Right lobe of liver (tissue), 6 donors: ENCODE measurements around the gene CACNG4. TPM values are rescaled to one million over a fixed set of nuclear protein-coding genes. Genes with fewer than 3 reads are reported as not detected.

Experiments
- ATAC-seq, 4 donors: fragments of 200-7000 bp; cut with Tn5 transposase; one replicate each; pipeline ENCODE4 v1.9.1; 2020; ENCODE audit warnings: mild to moderate bottlenecking in 4 of 4, moderate library complexity in 4 of 4
- DNase-seq, 3 donors: peaks; one replicate each; pipeline ENCODE4 v3.0.0-alpha.2; 2020
- H3K27ac ChIP-seq, 3 donors: fragments of 200-600 bp; one replicate each; pipeline ENCODE4 v1.8.0; 2022
- H3K27me3 ChIP-seq, 2 donors: fragments of 200-600 bp; one replicate each; pipeline ENCODE4 v1.8.0; 2022
- H3K36me3 ChIP-seq, 4 donors: fragments of 200-600 bp; sonication (generic) in 1 of 4; one replicate each; pipeline versions ENCODE4 v1.5.1 to v1.8.0; 2017 to 2022; ENCODE audit warnings: control low read depth in 1 of 4
- H3K4me1 ChIP-seq, 4 donors: fragments of 200-600 bp; sonication (generic) in 1 of 4; one replicate each; pipeline versions ENCODE4 v1.5.1 to v1.8.0; 2017 to 2022; ENCODE audit warnings: control low read depth in 1 of 4
- H3K4me3 ChIP-seq, 3 donors: fragments of 200-600 bp; one replicate each; pipeline ENCODE4 v1.8.0; 2022
- H3K9me3 ChIP-seq, 4 donors: fragments of 200-600 bp; sonication (generic) in 1 of 4; one replicate each; pipeline versions ENCODE4 v1.5.1 to v1.8.0; 2017 to 2022; ENCODE audit warnings: control low read depth in 1 of 4
- CTCF ChIP-seq, 4 donors: fragments of 200-600 bp in 3 of 4; fragments of 450-650 bp in 1 of 4; IDR thresholded peaks; one replicate each; pipeline versions ENCODE4 v1.5.1 to v1.8.0; 2016 to 2022; ENCODE audit warnings: antibody characterized with exemption in 4 of 4, mild to moderate bottlenecking in 2 of 4
- POLR2A ChIP-seq: fragments of 450-650 bp; IDR thresholded peaks from one replicate; pipeline ENCODE4 v1.6.1; 2017; ENCODE audit warnings: antibody characterized with exemption, mild to moderate bottlenecking
- WGBS: methylation state at CpG from one replicate; pipeline ENCODE4 v1.1.6; 2018; ENCODE audit warnings: low coverage, low lambda C conversion rate; ENCODE audit not compliant: insufficient coverage; ENCODE audit errors: missing lambda C conversion rate; 5-methylcytosine and 5-hydroxymethylcytosine counted together
- intact Hi-C, 2 donors: fragments of 100-400 bp; cut with DNase I; formaldehyde crosslinking; loops; one replicate each; pipeline versions ENCODE4 v1.11.2 to v1.14.1; 2022
- total RNA-seq, 6 experiments: library from RNA; depleted of rRNA in 2 of 6; stranded (reverse); fragments of >200 nt in 2 of 6; fragmentation: NEBNext Ultra II Directional in 3 of 6; extraction: Animal tissue kit (Norgen Biotek cat#: 25700) in 3 of 6; gene quantifications; one replicate each; pipeline versions ENCODE4 v1.1.0 to v1.2.4, GENCODE V29; 2016 to 2023
- donor health status: DM: no; HTN: yes; CAD: no.
- donor health status: DM: no; HTN: no; CAD: no.
- donor health status: DM: no; HTN: no; CAD: no.
- donor health status: DM: no; HTN: yes; CAD: no.
- donor health status: DM: no; HTN: yes; CAD: no.

The CACNG4 gene
- total RNA-seq, 6 experiments from 2014 or later: not detected

- ATAC-seq (no peak), DNase-seq (no peak)
- Histone ChIP-seq H3K9me3 (peaks cover 0 to 3% (median 0%) of the 10 kb centered on the region in 4 donors), H3K27me3 (no peaks in the 10 kb centered on the region), H3K36me3 (no peaks in the 10 kb centered on the region), H3K4me1 (no peaks in the 10 kb centered on the region), H3K27ac (no peak within 1 kb of the TSS), H3K4me3 (no peak within 1 kb of the TSS)
- 88% methylated on average over 6 of the region's 32 CpGs for WGBS
- TF ChIP-seq CTCF (IDR thresholded peaks at IDR 0.05) (no peak), POLR2A (no peak)
- intact Hi-C loops: no loop called here
Observed at GRCh38 chr17:67044016-67044772, 79.7 kb downstream of the CACNG4 start, which contains the start of gene CACNG1. TSS of gene CACNG1 (plus strand) at chr17:67044554. CDS start at chr17:67044661, 107 bp downstream.

- intact Hi-C loops: no loop called here
- ATAC-seq: no peak
- H3K4me3 ChIP-seq: no peak overlapping the region
- H3K27ac ChIP-seq: no peak overlapping the region
- no peaks in the 10 kb centered on the region for H3K4me1 ChIP-seq
- TF ChIP-seq CTCF (IDR thresholded peaks at IDR 0.05): no peak
- TF ChIP-seq POLR2A: no peak
- H3K9me3 ChIP-seq: peaks cover 0 to 5% (median 0%) of the 10 kb centered on the region in 4 donors
- H3K36me3 ChIP-seq: no peaks in the 10 kb centered on the region
- 83% methylated on average over 3 of the region's 5 CpGs for WGBS
- no peak for DNase-seq
- H3K27me3 ChIP-seq: no peaks in the 10 kb centered on the region
Observed at GRCh38 chr17:67044940-67045339, 80.4 kb downstream of the CACNG4 start.

- H3K36me3 ChIP-seq: no peaks in the 10 kb centered on the region
- H3K9me3 ChIP-seq: peaks cover 0 to 5% (median 0%) of the 10 kb centered on the region in 4 donors
- intact Hi-C loops: no loop called here
- H3K4me3 ChIP-seq: no peak overlapping the region
- no peaks in the 10 kb centered on the region for H3K4me1 ChIP-seq
- no peak for ATAC-seq
- no peak overlapping the region for H3K27ac ChIP-seq
- DNase-seq: no peak
- 80% methylated on average over 1 of the region's 4 CpGs for WGBS
- no peaks in the 10 kb centered on the region for H3K27me3 ChIP-seq
- TF ChIP-seq CTCF (IDR thresholded peaks at IDR 0.05): no peak
- TF ChIP-seq POLR2A: no peak
Observed at GRCh38 chr17:67046398-67046797, 81.9 kb downstream of the CACNG4 start.

GRCh38 chr17:67047382-67047781 lies 82.9 kb downstream of the CACNG4 start:
- intact Hi-C loops: no loop called here
- Histone ChIP-seq H3K4me3 (no peak overlapping the region), H3K27me3 (no peaks in the 10 kb centered on the region), H3K9me3 (peaks cover 0 to 5% (median 0%) of the 10 kb centered on the region in 4 donors), H3K27ac (no peak overlapping the region), H3K4me1 (no peaks in the 10 kb centered on the region), H3K36me3 (no peaks in the 10 kb centered on the region)
- no peak for ATAC-seq
- DNase-seq: no peak
- no peak for TF ChIP-seq CTCF (IDR thresholded peaks at IDR 0.05)
- TF ChIP-seq POLR2A: no peak
- WGBS: 50% methylated on average over 1 of the region's 1 CpG
